ENCODE data around the gene ERLEC1.
A peak's percentile ranks its signal among the peaks of the same experiment; 100 is the strongest.

ERLEC1 gene

GRCh38 chr2:53770264-53770663 is 16.6 kb upstream of the ERLEC1 start:
- peaks cover 51% of the 10 kb centered on the region for H3K79me2 ChIP-seq (ENCODE audit: insufficient read depth, low read length)

DNA sequence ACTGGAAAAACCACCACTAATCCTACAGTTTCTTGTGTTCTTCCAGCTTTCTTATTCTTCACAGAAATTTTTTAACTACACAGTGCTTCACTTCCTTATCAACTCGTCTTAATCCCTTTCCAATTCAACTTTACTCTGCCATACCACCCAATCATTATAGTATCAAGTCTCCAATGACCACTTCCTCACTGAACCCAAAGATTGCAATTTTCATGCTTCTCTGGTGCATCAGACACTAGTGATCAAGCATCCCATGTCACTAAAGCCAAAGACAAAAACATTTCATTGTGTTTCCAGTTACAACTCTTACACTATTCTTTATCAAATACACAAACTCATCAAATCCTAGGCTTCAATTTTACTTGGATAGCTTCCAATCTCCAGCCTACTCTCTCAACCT is 9.7 kb upstream of the ERLEC1 start:
- Histone ChIP-seq H3K36me3 (ENCODE audit: insufficient read depth, low read length) (peaks cover 84% of the 10 kb centered on the region), H3F3A (ENCODE audit: insufficient read depth, low read length) (peaks cover 7% of the 10 kb centered on the region; the same call in 1 of the 2 replicates), H2AFZ (ENCODE audit: low read length) (no peak overlapping the region), H3K4me1 (ENCODE audit: insufficient read depth, low read length, severe bottlenecking) (no peaks in the 10 kb centered on the region), H4K20me1 (ENCODE audit: insufficient read depth, low read length) (no peaks in the 10 kb centered on the region), H3K27me3 (ENCODE audit: insufficient read depth, low read length) (no peaks in the 10 kb centered on the region), H3K4me2 (ENCODE audit: low read length) (no peak overlapping the region), H3K79me2 (ENCODE audit: insufficient read depth, low read length) (peaks cover 70% of the 10 kb centered on the region), H3K4me3 (ENCODE audit: low read depth, low read length, poor library complexity, severe bottlenecking) (no peak overlapping the region), H3K9ac (ENCODE audit: low read length) (no peak overlapping the region), H3K9me2 (ENCODE audit: low read depth, low read length) (no peaks in the 10 kb centered on the region), H3K27ac (ENCODE audit: low read depth, low read length, poor library complexity, severe bottlenecking) (no peak overlapping the region), H3K9me3 (ENCODE audit: low read length) (no peaks in the 10 kb centered on the region)
- TF ChIP-seq EZH2 (IDR thresholded peaks at IDR 0.05; ENCODE audit: borderline replicate concordance, low read length) = no peak
- TF ChIP-seq, protein P1, sequence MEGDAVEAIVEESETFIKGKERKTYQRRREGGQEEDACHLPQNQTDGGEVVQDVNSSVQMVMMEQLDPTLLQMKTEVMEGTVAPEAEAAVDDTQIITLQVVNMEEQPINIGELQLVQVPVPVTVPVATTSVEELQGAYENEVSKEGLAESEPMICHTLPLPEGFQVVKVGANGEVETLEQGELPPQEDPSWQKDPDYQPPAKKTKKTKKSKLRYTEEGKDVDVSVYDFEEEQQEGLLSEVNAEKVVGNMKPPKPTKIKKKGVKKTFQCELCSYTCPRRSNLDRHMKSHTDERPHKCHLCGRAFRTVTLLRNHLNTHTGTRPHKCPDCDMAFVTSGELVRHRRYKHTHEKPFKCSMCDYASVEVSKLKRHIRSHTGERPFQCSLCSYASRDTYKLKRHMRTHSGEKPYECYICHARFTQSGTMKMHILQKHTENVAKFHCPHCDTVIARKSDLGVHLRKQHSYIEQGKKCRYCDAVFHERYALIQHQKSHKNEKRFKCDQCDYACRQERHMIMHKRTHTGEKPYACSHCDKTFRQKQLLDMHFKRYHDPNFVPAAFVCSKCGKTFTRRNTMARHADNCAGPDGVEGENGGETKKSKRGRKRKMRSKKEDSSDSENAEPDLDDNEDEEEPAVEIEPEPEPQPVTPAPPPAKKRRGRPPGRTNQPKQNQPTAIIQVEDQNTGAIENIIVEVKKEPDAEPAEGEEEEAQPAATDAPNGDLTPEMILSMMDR (IDR thresholded peaks at IDR 0.05; ENCODE audit: low read length) = no peak

More at GRCh38 chr2:53770264-53770663, 16.6 kb upstream of the ERLEC1 start:
- peaks cover 7% of the 10 kb centered on the region; the same call in 1 of the 2 replicates for H3F3A ChIP-seq (ENCODE audit: insufficient read depth, low read length)
- peak overlapping the region; percentile 91 for H3K4me3 ChIP-seq (ENCODE audit: low read depth, low read length, poor library complexity, severe bottlenecking)
- H3K9ac ChIP-seq (ENCODE audit: low read length) = no peak overlapping the region
- H3K27me3 ChIP-seq (ENCODE audit: insufficient read depth, low read length) = no peaks in the 10 kb centered on the region
- peak overlapping the region; percentile 76; the same call in 1 of the 2 replicates for H3K4me2 ChIP-seq (ENCODE audit: low read length)
- peaks cover 49% of the 10 kb centered on the region for H3K36me3 ChIP-seq (ENCODE audit: insufficient read depth, low read length)
- H3K9me3 ChIP-seq (ENCODE audit: low read length) = no peaks in the 10 kb centered on the region
- no peaks in the 10 kb centered on the region for H3K9me2 ChIP-seq (ENCODE audit: low read depth, low read length)
- peak overlapping the region; percentile 14 for H3K27ac ChIP-seq (ENCODE audit: low read depth, low read length, poor library complexity, severe bottlenecking)
- no peak overlapping the region for H2AFZ ChIP-seq (ENCODE audit: low read length)
- H4K20me1 ChIP-seq (ENCODE audit: insufficient read depth, low read length) = no peaks in the 10 kb centered on the region
- TF ChIP-seq EZH2 (IDR thresholded peaks at IDR 0.05; ENCODE audit: borderline replicate concordance, low read length) = no peak
- peaks cover 30% of the 10 kb centered on the region for H3K4me1 ChIP-seq (ENCODE audit: insufficient read depth, low read length, severe bottlenecking)

- Histone ChIP-seq H3K79me2 (ENCODE audit: insufficient read depth, low read length) (peaks cover 78% of the 10 kb centered on the region), H3K36me3 (ENCODE audit: insufficient read depth, low read length) (peaks cover 90% of the 10 kb centered on the region), H3K4me2 (ENCODE audit: low read length) (no peak overlapping the region)
These were observed 8.2 kb upstream of the ERLEC1 start for GRCh38 chr2:53778536-53779162.

More at GRCh38 chr2:53778536-53779162, 8.2 kb upstream of the ERLEC1 start:
- H2AFZ ChIP-seq (ENCODE audit: low read length) = no peak overlapping the region
- H3F3A ChIP-seq (ENCODE audit: insufficient read depth, low read length) = peaks cover 7% of the 10 kb centered on the region; the same call in 1 of the 2 replicates
- no peak overlapping the region for H3K4me3 ChIP-seq (ENCODE audit: low read depth, low read length, poor library complexity, severe bottlenecking)
- TF ChIP-seq, protein P1 (IDR thresholded peaks at IDR 0.05; ENCODE audit: low read length) = no peak
- no peak for TF ChIP-seq EZH2 (IDR thresholded peaks at IDR 0.05; ENCODE audit: borderline replicate concordance, low read length)
- no peaks in the 10 kb centered on the region for H4K20me1 ChIP-seq (ENCODE audit: insufficient read depth, low read length)
- no peak overlapping the region for H3K9ac ChIP-seq (ENCODE audit: low read length)
- H3K4me1 ChIP-seq (ENCODE audit: insufficient read depth, low read length, severe bottlenecking) = peaks cover 5% of the 10 kb centered on the region
- H3K27ac ChIP-seq (ENCODE audit: low read depth, low read length, poor library complexity, severe bottlenecking) = no peak overlapping the region
- no peaks in the 10 kb centered on the region for H3K9me3 ChIP-seq (ENCODE audit: low read length)
- H3K27me3 ChIP-seq (ENCODE audit: insufficient read depth, low read length) = no peaks in the 10 kb centered on the region
- no peaks in the 10 kb centered on the region for H3K9me2 ChIP-seq (ENCODE audit: low read depth, low read length)

All from OCI-LY1 (cell line).